LHCN-M2 (cell line): Measurements from ENCODE around the gene CYSRT1. TPM values are rescaled to one million over a fixed set of nuclear protein-coding genes. Genes with fewer than 3 reads are reported as not detected.
A peak's percentile ranks its signal among the peaks of the same experiment; 100 is the strongest.

Experiments
- DNase-seq: peaks from one replicate; pipeline ENCODE4 v3.0.0-alpha.2; 2012; ENCODE audit warnings: low read depth
- total RNA-seq: library from RNA; depleted of rRNA; stranded (reverse); fragments of >200 nt; gene quantifications from 2 replicates; pipeline ENCODE4 v1.2.3, GENCODE V29; 2014

CYSRT1 gene
- total RNA-seq, 1 experiment from 2014 or later: 4.1 TPM

- DNase-seq: no peak
Observed at GRCh38 chr9:137211532-137211931, 13.4 kb upstream of the CYSRT1 start.

- DNase-seq: no peak
Observed at GRCh38 chr9:137212520-137212919, 12.5 kb upstream of the CYSRT1 start.

- DNase-seq: no peak
Observed at GRCh38 chr9:137213160-137214060, 11.6 kb upstream of the CYSRT1 start.

GRCh38 chr9:137214620-137215019 is 10.4 kb upstream of the CYSRT1 start:
- DNase-seq: no peak

GRCh38 chr9:137215196-137215986 is 9.6 kb upstream of the CYSRT1 start:
- DNase-seq: no peak

GRCh38 chr9:137216188-137216965 is 8.6 kb upstream of the CYSRT1 start:
- no peak for DNase-seq

- DNase-seq: no peak
Observed at GRCh38 chr9:137217276-137218211, 7.4 kb upstream of the CYSRT1 start.

- no peak for DNase-seq
Observed at GRCh38 chr9:137218212-137218753, 6.7 kb upstream of the CYSRT1 start.

- peak; percentile 59 for DNase-seq
Observed at GRCh38 chr9:137218754-137219271, 6.2 kb upstream of the CYSRT1 start.

GRCh38 chr9:137219757-137220316 is 5.1 kb upstream of the CYSRT1 start:
- DNase-seq: no peak

GRCh38 chr9:137220317-137221094 is 4.5 kb upstream of the CYSRT1 start:
- DNase-seq: no peak

- DNase-seq: no peak
Observed at GRCh38 chr9:137221095-137221505, 3.9 kb upstream of the CYSRT1 start.

- DNase-seq: no peak
Observed at GRCh38 chr9:137221506-137222111, 3.4 kb upstream of the CYSRT1 start.

GRCh38 chr9:137222190-137223077 is 2.5 kb upstream of the CYSRT1 start, which contains the start of gene RNF208:
Gene RNF208, minus strand, starts transcription at chr9:137222240. Its CDS starts 1,028 bp downstream, at chr9:137221212.
- no peak for DNase-seq

GRCh38 chr9:137223078-137223970 is 1.6 kb upstream of the CYSRT1 start:
- DNase-seq: peak; percentile 97

- no peak for DNase-seq
Observed at GRCh38 chr9:137225699-137226331, 841 bp downstream of the CYSRT1 start.
